Activated CD4-positive, CD25-positive, alpha-beta regulatory T cell treated with anti-CD3 and anti-CD28 coated beads, Interleukin-2, amount 50 U/mL, for 24 hours (primary cell): ENCODE data around the gene STK10.

Experiments
- ATAC-seq, 2 donors: fragments of 150-1000 bp; cut with Tn5 transposase; one replicate each; pipeline ENCODE4 v1.10.0; 2021; ENCODE audit warnings: mild to moderate bottlenecking in 1 of 2, moderate library complexity in 1 of 2

Gene STK10

DNA sequence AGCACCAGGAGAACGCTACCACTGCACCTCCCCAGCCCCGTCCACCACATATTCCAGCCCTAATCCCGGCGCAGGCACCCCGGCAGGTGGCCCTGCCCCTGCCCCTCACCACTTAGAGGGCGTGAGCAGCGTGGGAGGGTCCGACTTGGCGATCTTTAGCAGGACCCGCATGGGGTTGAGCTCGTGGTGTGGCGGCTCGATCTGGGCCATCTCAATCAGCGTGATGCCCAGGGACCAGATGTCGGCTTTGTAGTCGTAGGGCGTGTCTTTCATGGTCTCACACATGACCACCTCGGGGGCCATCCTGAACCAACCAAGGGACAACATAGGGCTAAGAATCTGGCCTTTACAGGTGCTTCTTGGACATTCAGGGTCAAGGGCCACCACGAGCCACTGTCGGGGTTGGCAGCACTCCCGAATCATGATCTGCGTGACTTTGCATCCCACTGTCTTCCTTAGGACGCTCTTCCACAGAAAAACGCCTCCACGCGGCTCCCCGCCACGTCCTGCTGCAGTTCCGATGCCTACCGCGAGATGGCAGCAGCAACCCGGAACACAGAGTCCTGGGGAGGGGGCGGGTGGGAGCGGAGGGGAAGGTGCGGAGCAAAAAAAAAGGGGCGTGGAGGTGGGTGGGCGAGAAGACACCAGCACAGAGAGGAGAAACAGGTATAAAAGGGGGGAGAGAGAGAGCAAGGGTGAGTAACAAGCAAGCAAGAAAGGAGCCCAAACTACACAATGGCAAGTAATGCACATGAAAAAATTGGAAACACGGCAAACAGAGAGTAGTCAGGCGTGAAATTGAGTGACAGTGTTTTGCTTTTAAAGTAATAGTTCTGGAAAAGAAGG is 81.3 kb downstream of the STK10 start:
- no peak for ATAC-seq

GRCh38 chr5:172105811-172106210 is 82.2 kb downstream of the STK10 start:
- no peak for ATAC-seq

- no peak for ATAC-seq
Observed at GRCh38 chr5:172104801-172105701, 83.0 kb downstream of the STK10 start.

- no peak for ATAC-seq
Observed at GRCh38 chr5:172104021-172104420, 84.0 kb downstream of the STK10 start.

DNA sequence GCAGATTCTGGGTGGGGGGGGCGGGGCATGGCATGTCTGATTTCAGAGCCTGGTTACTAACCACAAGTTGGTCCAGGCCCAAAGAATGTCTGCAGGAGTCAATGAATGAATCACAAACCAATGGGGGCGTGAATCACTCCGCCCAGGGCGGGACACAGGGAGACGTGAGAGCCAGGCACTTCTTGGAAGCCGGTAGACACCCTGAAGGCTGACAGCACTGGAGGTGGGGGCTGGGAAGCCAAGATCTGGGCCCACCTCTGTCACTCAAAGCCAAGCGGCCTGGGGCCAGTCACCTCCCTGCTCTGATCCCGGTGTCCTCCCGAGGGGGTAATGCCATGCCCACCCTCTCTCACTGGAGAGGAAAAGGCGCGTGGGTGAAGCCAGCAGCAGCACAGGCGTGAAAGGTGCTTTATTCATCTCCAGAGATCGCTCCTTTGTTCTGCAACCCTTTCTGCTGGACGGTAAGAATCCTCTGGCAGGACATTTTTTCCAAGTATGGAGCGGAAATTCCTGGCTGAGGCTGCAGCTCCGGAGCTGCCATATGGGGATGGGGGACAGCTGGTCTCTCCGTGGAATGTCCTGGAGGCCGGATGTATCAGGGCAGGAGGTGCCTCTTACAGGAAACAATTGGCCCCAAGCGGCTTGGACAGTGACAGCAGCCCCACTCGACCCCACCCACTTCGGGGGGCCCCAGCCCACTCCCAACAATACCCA is 85.0 kb downstream of the STK10 start:
- ATAC-seq, result peak in 1 of 2 donors; percentile 46

- ATAC-seq, result no peak
Observed at GRCh38 chr5:172102218-172102870, 85.7 kb downstream of the STK10 start.

GRCh38 chr5:172101547-172102217 is 86.3 kb downstream of the STK10 start:
- no peak for ATAC-seq

- no peak for ATAC-seq
Observed at GRCh38 chr5:172098883-172099282, 89.1 kb downstream of the STK10 start.

DNA sequence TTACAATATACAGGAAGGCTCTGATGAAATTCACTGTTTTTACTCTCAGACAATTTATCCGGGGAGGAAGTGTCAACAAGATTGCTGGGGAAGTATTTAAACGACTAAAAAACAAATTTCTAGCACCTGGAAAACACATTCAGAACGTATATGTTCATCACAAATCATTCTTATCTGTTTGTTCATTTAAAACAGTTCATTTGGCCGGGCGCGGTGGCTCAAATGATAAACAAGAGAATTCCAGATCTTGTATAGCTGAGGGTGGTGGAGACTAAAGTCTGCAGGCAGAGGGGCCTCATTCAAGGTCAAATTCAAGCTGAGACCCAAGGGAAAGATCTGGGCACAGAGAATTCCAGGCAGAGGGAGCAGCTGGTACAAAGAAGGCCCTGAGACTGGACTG is 90.0 kb downstream of the STK10 start:
- no peak for ATAC-seq

DNA sequence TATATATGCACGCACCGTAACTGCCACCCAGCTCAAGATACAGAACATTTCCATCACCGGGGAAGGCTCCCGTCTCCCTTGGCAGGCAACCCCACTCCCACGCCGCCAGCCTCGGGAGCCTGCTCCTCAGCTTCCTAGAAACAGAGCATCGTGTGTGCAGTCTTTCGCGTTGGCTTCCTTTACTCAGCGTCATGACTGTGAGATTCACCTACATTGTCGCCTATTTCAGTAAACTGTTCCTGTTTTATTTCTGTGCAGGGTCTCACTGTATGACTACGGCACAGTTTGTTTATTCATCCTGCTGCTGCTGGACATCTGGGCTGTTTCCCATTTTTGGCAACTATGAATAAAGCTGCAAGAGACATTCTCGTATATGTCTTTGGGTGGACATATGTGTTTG is 90.7 kb downstream of the STK10 start:
- ATAC-seq, result no peak

DNA sequence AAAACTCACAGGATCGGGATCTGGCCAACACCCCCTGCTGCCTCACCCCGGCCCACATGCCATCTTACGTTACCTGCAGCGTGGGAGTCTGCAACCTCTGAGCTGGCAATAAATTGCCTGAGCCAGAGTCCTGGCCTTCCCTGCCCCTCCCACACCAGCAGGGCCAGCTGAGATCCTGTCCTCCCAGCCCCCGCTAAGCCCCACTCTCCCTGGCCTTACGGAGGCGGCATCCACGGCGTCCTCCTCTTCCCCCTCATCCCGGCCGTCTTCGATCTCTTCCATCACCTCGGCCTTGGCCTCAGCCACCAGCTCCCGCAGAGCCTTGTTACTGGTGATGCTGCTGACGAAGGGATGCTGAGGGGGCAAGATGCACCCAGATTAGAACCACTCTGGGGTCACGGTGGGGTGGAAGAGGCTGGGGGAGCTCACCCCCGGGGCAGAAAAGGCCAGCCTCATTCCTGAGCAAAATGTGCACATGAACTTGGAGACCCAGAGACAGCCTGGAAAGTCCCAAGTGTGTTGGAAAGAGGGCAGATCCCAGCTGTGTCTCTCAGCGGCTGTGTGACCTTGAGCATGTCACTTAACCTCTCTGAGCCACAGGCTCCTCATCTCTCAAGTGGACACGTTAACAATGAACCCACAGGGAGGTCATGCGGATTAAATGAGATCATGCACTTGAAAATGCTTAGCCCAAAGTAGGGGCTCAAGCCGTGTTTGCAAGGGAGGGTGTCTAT is 91.7 kb downstream of the STK10 start:
- no peak for ATAC-seq

DNA sequence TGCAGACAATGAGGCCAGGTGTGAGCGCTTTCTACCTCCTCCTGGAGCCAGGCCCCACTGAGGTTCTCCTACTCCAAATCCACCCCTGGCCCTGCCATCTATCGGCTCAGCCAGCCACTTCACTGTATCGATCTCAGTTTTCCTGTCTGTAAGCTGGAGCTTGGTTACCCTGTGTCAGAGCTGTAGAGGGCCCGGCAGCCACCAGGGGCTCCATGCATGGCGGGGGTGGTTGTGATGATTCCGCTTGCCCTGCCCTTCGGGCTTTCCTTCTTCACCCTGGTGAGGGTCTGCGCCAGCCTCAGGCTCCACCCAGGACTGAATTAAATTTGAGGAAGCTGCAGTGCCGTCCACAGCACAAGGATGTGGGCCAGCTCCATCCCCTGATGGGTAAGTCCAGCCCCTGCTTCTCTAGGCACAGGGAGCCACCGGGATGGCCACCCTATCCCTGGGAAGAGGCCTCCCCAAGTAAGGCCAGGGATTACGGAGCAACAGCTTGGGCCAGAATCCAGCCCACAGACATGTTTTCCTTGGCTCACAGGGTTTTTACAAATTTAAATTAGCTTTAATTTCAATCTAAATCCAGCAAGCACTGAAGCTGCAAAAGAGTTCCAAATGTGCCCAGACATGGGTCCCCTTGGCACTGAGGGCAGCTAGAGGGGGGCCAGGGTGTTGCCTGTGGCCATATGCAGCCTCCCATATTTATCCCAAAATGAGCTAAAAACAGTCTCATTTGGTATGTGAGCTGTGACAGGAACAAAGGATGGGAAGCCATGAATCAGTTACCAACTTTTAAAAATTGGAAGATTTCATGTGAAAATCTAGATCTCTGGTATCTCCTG is 92.4 kb downstream of the STK10 start:
- no peak for ATAC-seq

DNA sequence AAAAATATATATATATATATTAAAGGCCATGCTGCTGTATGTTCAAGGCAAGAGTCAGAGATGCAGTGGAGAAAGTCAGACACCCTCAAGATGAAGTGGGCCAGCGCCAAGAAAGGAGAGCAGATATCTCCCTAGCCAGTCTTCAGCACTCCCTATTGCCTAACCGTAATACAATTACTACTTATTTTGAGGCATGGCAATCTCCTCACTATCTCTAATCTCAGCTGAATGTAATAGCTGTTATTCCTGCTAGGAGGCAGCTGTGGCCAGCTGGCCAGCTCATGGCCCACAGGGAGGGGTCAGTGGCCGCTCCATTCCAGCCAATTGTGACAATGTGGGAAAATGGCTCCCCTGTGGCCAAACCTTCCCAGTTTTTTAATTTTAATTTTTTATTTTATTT is 94.1 kb downstream of the STK10 start:
- no peak for ATAC-seq

- ATAC-seq, result no peak
Observed at GRCh38 chr5:172093559-172093958, 94.5 kb downstream of the STK10 start.

DNA sequence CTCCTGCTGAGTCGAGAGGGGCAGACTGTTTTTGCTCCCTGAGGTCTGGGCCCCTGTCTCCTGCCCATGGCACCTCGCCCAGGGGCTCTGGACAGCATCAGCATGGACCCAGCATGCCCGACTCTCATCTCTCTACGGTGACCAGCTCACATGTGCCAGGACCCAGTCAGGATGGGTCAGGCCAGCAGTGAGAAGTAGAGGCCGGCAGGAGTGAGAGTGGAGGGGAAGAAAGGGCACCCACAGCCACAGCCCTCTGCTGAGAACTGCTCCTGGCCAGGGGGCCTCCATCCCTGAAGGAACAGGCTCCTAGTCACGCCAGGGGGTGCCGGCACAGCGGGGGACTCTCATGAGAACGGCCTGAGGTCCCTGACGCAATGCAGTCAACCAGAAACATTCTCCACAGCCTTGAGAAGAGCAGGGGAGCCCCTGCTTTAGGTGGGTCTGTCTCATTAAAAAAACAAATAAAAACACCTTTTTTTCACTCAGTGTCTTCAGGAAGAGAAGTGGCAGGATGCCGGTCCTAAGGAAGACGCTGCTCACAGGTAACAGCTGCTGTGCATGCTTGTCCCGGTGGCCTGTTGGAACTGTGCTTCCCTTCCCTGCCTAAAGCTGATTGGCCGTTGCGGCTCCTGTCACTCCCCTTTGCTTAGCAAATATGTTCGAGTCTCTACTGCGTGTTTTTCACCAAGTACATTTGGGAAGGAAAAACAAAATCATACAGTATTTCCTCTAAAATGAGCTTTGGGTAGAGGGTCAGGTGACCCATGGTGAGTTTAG is 95.9 kb downstream of the STK10 start:
- ATAC-seq, result no peak

DNA sequence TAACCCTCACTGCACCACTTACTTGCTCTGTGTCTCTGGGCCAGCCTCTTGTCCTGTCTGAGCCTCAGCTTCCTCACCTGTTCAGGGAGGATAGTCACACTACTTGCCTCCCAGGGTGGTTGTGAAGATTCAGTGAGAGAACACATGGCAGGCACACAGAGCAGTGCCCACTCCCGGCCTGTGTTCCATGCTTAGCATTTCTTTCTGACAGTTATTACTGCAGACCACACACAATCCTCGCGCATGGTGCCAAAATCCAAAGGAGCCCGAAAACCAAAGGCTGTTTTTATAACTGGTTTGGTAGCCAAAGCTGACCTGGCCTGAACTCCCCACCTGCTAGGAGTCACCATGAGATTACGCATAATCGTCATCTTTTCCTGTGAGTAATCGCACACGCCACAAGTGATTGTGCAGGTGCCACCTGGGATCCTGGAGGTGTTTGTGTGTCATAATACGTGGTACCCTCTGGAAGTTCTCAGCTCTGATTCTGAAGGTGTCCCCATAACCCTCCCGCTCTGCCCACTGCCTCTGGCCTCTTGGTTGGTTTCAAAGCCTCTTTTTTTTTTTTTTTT is 97.0 kb downstream of the STK10 start:
- ATAC-seq, result no peak

GRCh38 chr5:172089298-172090117 is 98.5 kb downstream of the STK10 start:
- no peak for ATAC-seq

GRCh38 chr5:172088801-172089200 is 99.2 kb downstream of the STK10 start:
- no peak for ATAC-seq
